OCI-LY1 (cell line): ENCODE results near the gene CAT.

Source experiments
- H2AFZ ChIP-seq: fragments of 200-600 bp; sonication (generic), shearing (Covaris generic); 2 replicates; pipeline ENCODE4 v1.6.0; 2014; ENCODE audit warnings: antibody characterized with exemption, mild to moderate bottlenecking, low read length
- H3F3A ChIP-seq: fragments of 200-600 bp; sonication (generic), shearing (Covaris generic); 2 replicates; pipeline ENCODE4 v1.6.0; 2014; ENCODE audit warnings: mild to moderate bottlenecking, antibody characterized with exemption, low read length, moderate library complexity; ENCODE audit not compliant: insufficient read depth
- H3K27ac ChIP-seq: fragments of 200-600 bp; sonication (generic); 2 replicates; pipeline ENCODE4 v1.5.1; 2014; ENCODE audit warnings: low read length, mixed run types, mild to moderate bottlenecking, low read depth; ENCODE audit not compliant: poor library complexity, severe bottlenecking
- H3K27me3 ChIP-seq: fragments of 200-600 bp; sonication (generic); 2 replicates; pipeline ENCODE4 v1.6.0; 2014; ENCODE audit warnings: antibody characterized with exemption, mild to moderate bottlenecking, low read length, moderate library complexity; ENCODE audit not compliant: insufficient read depth
- H3K36me3 ChIP-seq: fragments of 200-600 bp; sonication (generic); 2 replicates; pipeline ENCODE4 v1.6.1; 2014; ENCODE audit warnings: mild to moderate bottlenecking, antibody characterized with exemption, low read length, moderate library complexity, mixed read lengths; ENCODE audit not compliant: insufficient read depth
- H3K4me1 ChIP-seq: fragments of 200-600 bp; sonication (generic); 2 replicates; pipeline ENCODE4 v1.5.1; 2014; ENCODE audit warnings: mild to moderate bottlenecking, low read length, moderate library complexity; ENCODE audit not compliant: insufficient read depth, severe bottlenecking
- H3K4me2 ChIP-seq: fragments of 200-600 bp; sonication (generic), shearing (Covaris generic); 2 replicates; pipeline ENCODE4 v1.6.1; 2014; ENCODE audit warnings: low read length
- H3K4me3 ChIP-seq: fragments of 200-600 bp; sonication (generic); 2 replicates; pipeline ENCODE4 v1.5.1; 2014; ENCODE audit warnings: low read length, low read depth, mild to moderate bottlenecking, mixed read lengths; ENCODE audit not compliant: poor library complexity, severe bottlenecking
- H3K79me2 ChIP-seq: fragments of 200-600 bp; shearing (Covaris generic); 2 replicates; pipeline ENCODE4 v1.6.1; 2016; ENCODE audit warnings: mixed run types, low read length, mixed read lengths; ENCODE audit not compliant: insufficient read depth
- H3K9ac ChIP-seq: fragments of 200-600 bp; sonication (generic), shearing (Covaris generic); 2 replicates; pipeline ENCODE4 v1.6.1; 2014; ENCODE audit warnings: mild to moderate bottlenecking, low read length, mixed read lengths
- H3K9me2 ChIP-seq: fragments of 200-600 bp; sonication (generic), shearing (Covaris generic); 2 replicates; pipeline ENCODE4 v1.6.1; 2014; ENCODE audit warnings: low read depth, mild to moderate bottlenecking, low read length, mixed read lengths
- H3K9me3 ChIP-seq: fragments of 200-600 bp; shearing (Covaris generic); 2 replicates; pipeline ENCODE4 v1.6.1; 2014; ENCODE audit warnings: low read length, mixed read lengths
- H4K20me1 ChIP-seq: fragments of 200-600 bp; sonication (generic), shearing (Covaris generic); 2 replicates; pipeline ENCODE4 v1.6.0; 2016; ENCODE audit warnings: mild to moderate bottlenecking, low read length; ENCODE audit not compliant: insufficient read depth
- EZH2 ChIP-seq: fragments of 200-600 bp; sonication (generic), shearing (Covaris generic); IDR thresholded peaks from 2 replicates; pipeline ENCODE4 v1.8.0; 2017; ENCODE audit warnings: borderline replicate concordance, mixed run types, mild to moderate bottlenecking, antibody characterized with exemption, low read length, moderate library complexity, mixed read lengths
- TF ChIP-seq, protein P1 (sequence below): fragments of 200-600 bp; sonication (generic), shearing (Covaris generic); IDR thresholded peaks from 2 replicates; pipeline ENCODE4 v1.5.1; 2017; ENCODE audit warnings: mild to moderate bottlenecking, antibody characterized with exemption, low read length, moderate library complexity, mixed read lengths

Gene CAT

DNA sequence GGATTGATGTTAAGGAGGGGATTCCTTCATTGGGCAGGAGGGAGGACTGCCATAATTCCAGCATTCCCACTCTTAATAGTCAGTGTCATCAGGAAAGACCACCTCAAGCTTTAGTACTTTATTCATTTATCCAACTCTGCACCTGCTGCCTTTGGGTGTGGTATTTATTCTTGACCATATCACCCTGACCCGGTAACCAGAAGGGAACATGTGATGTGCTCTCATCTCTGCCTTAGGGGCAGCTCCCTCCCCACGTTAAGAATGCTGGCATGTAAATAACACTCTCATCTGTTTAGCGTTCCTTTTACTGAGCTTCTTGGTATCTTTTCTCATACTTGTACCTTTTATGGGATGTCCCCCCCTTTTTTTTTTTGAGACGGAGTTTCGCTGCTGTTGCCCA, 7.7 kb downstream of the CAT start:
- Histone ChIP-seq H3K79me2 (no peaks in the 10 kb centered on the region; the same call in 1 of the 2 replicates), H3K9ac (no peak overlapping the region), H3K36me3 (peaks cover 28% of the 10 kb centered on the region), H2AFZ (no peak overlapping the region), H3K4me2 (no peak overlapping the region), H3K4me1 (peaks cover 13% of the 10 kb centered on the region), H3K9me3 (no peaks in the 10 kb centered on the region), H4K20me1 (no peaks in the 10 kb centered on the region), H3K9me2 (no peaks in the 10 kb centered on the region), H3K27ac (no peak overlapping the region), H3K4me3 (no peak overlapping the region), H3F3A (no peaks in the 10 kb centered on the region), H3K27me3 (no peaks in the 10 kb centered on the region)
- no peak for TF ChIP-seq EZH2
- TF ChIP-seq, protein P1, sequence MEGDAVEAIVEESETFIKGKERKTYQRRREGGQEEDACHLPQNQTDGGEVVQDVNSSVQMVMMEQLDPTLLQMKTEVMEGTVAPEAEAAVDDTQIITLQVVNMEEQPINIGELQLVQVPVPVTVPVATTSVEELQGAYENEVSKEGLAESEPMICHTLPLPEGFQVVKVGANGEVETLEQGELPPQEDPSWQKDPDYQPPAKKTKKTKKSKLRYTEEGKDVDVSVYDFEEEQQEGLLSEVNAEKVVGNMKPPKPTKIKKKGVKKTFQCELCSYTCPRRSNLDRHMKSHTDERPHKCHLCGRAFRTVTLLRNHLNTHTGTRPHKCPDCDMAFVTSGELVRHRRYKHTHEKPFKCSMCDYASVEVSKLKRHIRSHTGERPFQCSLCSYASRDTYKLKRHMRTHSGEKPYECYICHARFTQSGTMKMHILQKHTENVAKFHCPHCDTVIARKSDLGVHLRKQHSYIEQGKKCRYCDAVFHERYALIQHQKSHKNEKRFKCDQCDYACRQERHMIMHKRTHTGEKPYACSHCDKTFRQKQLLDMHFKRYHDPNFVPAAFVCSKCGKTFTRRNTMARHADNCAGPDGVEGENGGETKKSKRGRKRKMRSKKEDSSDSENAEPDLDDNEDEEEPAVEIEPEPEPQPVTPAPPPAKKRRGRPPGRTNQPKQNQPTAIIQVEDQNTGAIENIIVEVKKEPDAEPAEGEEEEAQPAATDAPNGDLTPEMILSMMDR, result no peak

DNA sequence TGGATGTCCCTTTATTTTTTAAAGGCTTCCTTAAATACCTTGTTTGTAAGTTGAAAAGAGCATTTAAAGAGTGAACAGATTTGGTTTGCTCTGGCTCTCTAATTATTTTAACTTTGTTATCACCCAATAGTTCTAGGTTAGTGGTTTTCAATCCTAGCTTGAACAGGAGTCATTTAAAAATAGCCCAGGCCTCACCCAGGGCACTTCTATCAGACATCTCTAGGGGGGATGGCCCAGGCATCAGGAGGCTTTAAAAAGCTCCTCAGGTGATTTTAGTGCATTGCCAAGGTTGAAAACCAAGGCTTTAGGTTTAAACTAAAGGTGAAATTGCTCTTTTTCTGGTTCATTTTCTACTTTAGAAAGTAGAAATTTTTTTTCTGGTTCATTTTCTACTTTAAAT, 8.3 kb downstream of the CAT start:
- Histone ChIP-seq H3K9me2 (no peaks in the 10 kb centered on the region), H3K4me2 (no peak overlapping the region), H2AFZ (no peak overlapping the region), H3K9ac (no peak overlapping the region), H3K4me3 (no peak overlapping the region), H3K27ac (no peak overlapping the region), H3K9me3 (no peaks in the 10 kb centered on the region), H3K27me3 (no peaks in the 10 kb centered on the region), H3K4me1 (peaks cover 13% of the 10 kb centered on the region), H3K36me3 (peaks cover 28% of the 10 kb centered on the region), H3K79me2 (no peaks in the 10 kb centered on the region; the same call in 1 of the 2 replicates), H3F3A (no peaks in the 10 kb centered on the region), H4K20me1 (no peaks in the 10 kb centered on the region)
- TF ChIP-seq, protein P1, result no peak

DNA sequence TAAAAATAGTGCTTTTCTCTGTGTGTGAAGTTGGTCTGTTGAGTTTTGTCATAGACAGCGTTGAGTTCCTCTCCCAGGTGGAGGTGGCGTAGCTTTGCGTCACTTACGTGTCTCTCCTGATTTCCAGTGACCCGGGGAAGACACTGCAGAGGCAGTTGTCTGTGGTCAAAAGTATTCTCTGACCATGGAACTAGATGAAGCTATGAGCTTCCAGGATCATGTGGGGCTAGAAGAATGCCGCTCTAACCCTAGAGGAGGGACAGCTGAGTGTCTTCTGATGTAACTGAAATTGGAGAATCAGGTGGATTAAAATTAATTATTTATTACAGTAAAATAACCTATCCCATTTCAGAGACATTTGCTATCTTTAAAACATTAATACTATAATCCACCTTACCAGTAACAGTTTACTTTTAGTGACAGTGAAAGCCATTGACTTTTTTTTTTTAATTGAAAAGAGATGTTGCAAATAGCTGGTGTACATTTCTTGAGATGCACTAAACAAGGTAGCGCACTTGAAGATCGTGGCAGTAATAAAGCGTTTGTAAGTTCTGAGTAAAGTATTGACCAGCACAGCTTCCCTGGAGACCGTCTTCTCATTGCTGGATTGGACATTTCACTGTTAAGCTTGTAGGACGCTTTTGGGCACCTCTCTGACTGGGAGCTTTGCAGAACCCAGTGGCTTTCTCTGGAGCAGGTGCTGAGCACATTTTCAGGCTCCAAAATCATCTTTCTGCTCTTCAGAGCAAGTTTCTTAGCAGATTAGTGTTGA, 9.7 kb downstream of the CAT start:
- Histone ChIP-seq H3K4me2 (no peak overlapping the region), H2AFZ (no peak overlapping the region), H3K9ac (no peak overlapping the region), H3K4me1 (peaks cover 9% of the 10 kb centered on the region), H4K20me1 (no peaks in the 10 kb centered on the region), H3K79me2 (no peaks in the 10 kb centered on the region; the same call in 1 of the 2 replicates), H3K27me3 (no peaks in the 10 kb centered on the region), H3K9me2 (no peaks in the 10 kb centered on the region), H3K36me3 (peaks cover 40% of the 10 kb centered on the region), H3K4me3 (no peak overlapping the region), H3K9me3 (no peaks in the 10 kb centered on the region), H3K27ac (no peak overlapping the region), H3F3A (no peaks in the 10 kb centered on the region)
- TF ChIP-seq EZH2, result no peak
- TF ChIP-seq, protein P1, result no peak
